ENCODE results near the gene P2RX4.

GRCh38 chr12:121216102-121216501, 6.2 kb downstream of the P2RX4 start:
- TF ChIP-seq, protein P1, sequence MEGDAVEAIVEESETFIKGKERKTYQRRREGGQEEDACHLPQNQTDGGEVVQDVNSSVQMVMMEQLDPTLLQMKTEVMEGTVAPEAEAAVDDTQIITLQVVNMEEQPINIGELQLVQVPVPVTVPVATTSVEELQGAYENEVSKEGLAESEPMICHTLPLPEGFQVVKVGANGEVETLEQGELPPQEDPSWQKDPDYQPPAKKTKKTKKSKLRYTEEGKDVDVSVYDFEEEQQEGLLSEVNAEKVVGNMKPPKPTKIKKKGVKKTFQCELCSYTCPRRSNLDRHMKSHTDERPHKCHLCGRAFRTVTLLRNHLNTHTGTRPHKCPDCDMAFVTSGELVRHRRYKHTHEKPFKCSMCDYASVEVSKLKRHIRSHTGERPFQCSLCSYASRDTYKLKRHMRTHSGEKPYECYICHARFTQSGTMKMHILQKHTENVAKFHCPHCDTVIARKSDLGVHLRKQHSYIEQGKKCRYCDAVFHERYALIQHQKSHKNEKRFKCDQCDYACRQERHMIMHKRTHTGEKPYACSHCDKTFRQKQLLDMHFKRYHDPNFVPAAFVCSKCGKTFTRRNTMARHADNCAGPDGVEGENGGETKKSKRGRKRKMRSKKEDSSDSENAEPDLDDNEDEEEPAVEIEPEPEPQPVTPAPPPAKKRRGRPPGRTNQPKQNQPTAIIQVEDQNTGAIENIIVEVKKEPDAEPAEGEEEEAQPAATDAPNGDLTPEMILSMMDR (IDR thresholded peaks at IDR 0.05): no peak
- no peak for TF ChIP-seq POLR2AphosphoS5 (IDR thresholded peaks at IDR 0.05)
- no peak for TF ChIP-seq POLR2A (IDR thresholded peaks at IDR 0.05)
